K562 (cell line): ENCODE data around the gene ARF1. TPM values are rescaled to one million over a fixed set of nuclear protein-coding genes. Genes with fewer than 3 reads are reported as not detected.
A peak's percentile ranks its signal among the peaks of the same experiment; 100 is the strongest.

Experiments used
- CBX8 ChIP-seq: fragments of 200-600 bp; sonication (generic); IDR thresholded peaks from 2 replicates; pipeline ENCODE4 v1.6.1; 2012; ENCODE audit warnings: borderline replicate concordance, mixed run types, low read depth, mild to moderate bottlenecking, moderate library complexity, mixed read lengths, low read length, control low read depth, inconsistent platforms; ENCODE audit not compliant: poor library complexity, severe bottlenecking; ENCODE audit errors: extremely low read depth
- CC2D1A ChIP-seq: fragments of 450-650 bp; IDR thresholded peaks from 2 replicates; pipeline ENCODE4 v1.6.1; 2017; ENCODE audit warnings: mild to moderate bottlenecking
- EHMT2 ChIP-seq: fragments of 450-650 bp; IDR thresholded peaks from 2 replicates; pipeline ENCODE4 v1.6.1; 2018; ENCODE audit warnings: antibody characterized with exemption
- EP400 ChIP-seq: fragments of 450-650 bp; IDR thresholded peaks from 2 replicates; pipeline ENCODE4 v1.6.1; 2017; ENCODE audit warnings: antibody characterized with exemption, mild to moderate bottlenecking, moderate library complexity
- L3MBTL2 ChIP-seq: fragments of 450-650 bp; IDR thresholded peaks from 2 replicates; pipeline ENCODE4 v1.6.1; 2016; ENCODE audit warnings: mild to moderate bottlenecking, moderate library complexity
- NCOA1 ChIP-seq: fragments of 450-650 bp; IDR thresholded peaks from 2 replicates; pipeline ENCODE4 v1.6.1; 2016; ENCODE audit warnings: low read depth
- NCOA6 ChIP-seq: fragments of 450-650 bp; IDR thresholded peaks from 2 replicates; pipeline ENCODE4 v1.6.1; 2017; ENCODE audit warnings: mild to moderate bottlenecking
- POLR2AphosphoS2 ChIP-seq: IDR thresholded peaks from 2 replicates; pipeline ENCODE4 v1.6.1; 2012; ENCODE audit warnings: low read length, improper control_type of control experiment
- RCOR1 ChIP-seq, 2 experiments: IDR thresholded peaks; 2 replicates each; pipeline ENCODE4 v1.6.1; 2012; ENCODE audit warnings: low read depth in 2 of 2, low read length in 2 of 2, borderline replicate concordance in 1 of 2, improper control_type of control experiment in 1 of 2
- SIRT6 ChIP-seq: IDR thresholded peaks from one replicate; pipeline ENCODE4 v1.6.1; 2012; ENCODE audit warnings: low read depth, mild to moderate bottlenecking, control low read depth, inconsistent platforms, low read length, moderate library complexity
- SMAD1 ChIP-seq: fragments of 150-350 bp; IDR thresholded peaks from 2 replicates; pipeline ENCODE4 v1.6.1; 2014; ENCODE audit warnings: low read length, low read depth; ENCODE audit not compliant: partially characterized antibody
- YY1 ChIP-seq, 3 experiments: IDR thresholded peaks; 2 replicates each; pipeline ENCODE4 v1.6.1; 2011; ENCODE audit warnings: low read length in 2 of 3, mild to moderate bottlenecking in 2 of 3, moderate library complexity in 2 of 3, borderline replicate concordance in 1 of 3, control low read depth in 1 of 3, low read depth in 1 of 3; ENCODE audit not compliant: insufficient read depth in 3 of 3, insufficient replicate concordance in 2 of 3, control insufficient read depth in 1 of 3, insufficient read length in 1 of 3; ENCODE audit errors: extremely low read depth in 1 of 3
- ZNF143 ChIP-seq: sonication (generic); formaldehyde crosslinking; IDR thresholded peaks from 2 replicates; pipeline ENCODE4 v1.9.0; 2022; ENCODE audit warnings: mild to moderate bottlenecking, missing genetic modification reagents
- ZNF175 ChIP-seq: fragments of 200-800 bp; sonication (Bioruptor generic); IDR thresholded peaks from 2 replicates; pipeline ENCODE4 v1.6.1; 2016; ENCODE audit warnings: low read depth, mild to moderate bottlenecking, missing genetic modification characterization, missing compliant biosample characterization
- ZNF395 ChIP-seq: fragments of 200-800 bp; sonication (Bioruptor generic); IDR thresholded peaks from 2 replicates; pipeline ENCODE4 v1.6.1; 2017; ENCODE audit warnings: missing genetic modification characterization, missing compliant biosample characterization
- ZNF644 ChIP-seq: fragments of 200-800 bp; sonication (Bioruptor generic); IDR thresholded peaks from 2 replicates; pipeline ENCODE4 v1.6.1; 2016; ENCODE audit warnings: low read depth, missing genetic modification characterization, missing compliant biosample characterization
- ZNF77 ChIP-seq: fragments of 250-450 bp; sonication (Bioruptor Pico); IDR thresholded peaks from 2 replicates; pipeline ENCODE4 v1.5.0; 2020
- polyA plus RNA-seq, 8 experiments: library from polyadenylated mRNA; depleted of rRNA in 4 of 8; stranded (reverse) in 5 of 8; unstranded in 3 of 8; fragments of >200 nt; fragmentation: Nextera tagmentation in 2 of 8; fragmentation: Illumina TruSeq in 1 of 8; extraction: Ambion mirVana in 2 of 8; extraction: Trizol in 1 of 8; gene quantifications; 2 replicates each; pipeline versions ENCODE4 v1.2.1 to v1.2.3, GENCODE V29; 2011 to 2014; ENCODE audit warnings: inconsistent platforms in 1 of 8, missing spikeins in 1 of 8
- total RNA-seq, 7 experiments: library from RNA; depleted of rRNA in 6 of 7; stranded (reverse); fragments of >200 nt in 6 of 7; fragmentation: Illumina TruSeq in 2 of 7; extraction: Trizol in 2 of 7; gene quantifications; 2 replicates each; pipeline versions ENCODE4 v1.2.1 to v1.2.3, GENCODE V29; 2011 to 2021; ENCODE audit warnings: low replicate concordance in 1 of 7
- TF ChIP-seq, protein P1 (sequence below), 2 experiments: fragments of 450-650 bp in 1 of 2; sonication (generic) in 1 of 2; formaldehyde crosslinking in 1 of 2; IDR thresholded peaks; 2 replicates each; pipeline versions ENCODE4 v1.7.1 to v1.9.0; 2016 to 2022; ENCODE audit warnings: inconsistent platforms in 1 of 2, mild to moderate bottlenecking in 1 of 2, missing genetic modification reagents in 1 of 2

ARF1 gene
- total and polyA plus RNA-seq, 9 of the 15 experiments (the other 6 are each of a cell fraction or from before 2014, with no cell fraction given): 69.8 to 593 (median 325) TPM

GRCh38 chr1:228083871-228084278 is 1.4 kb downstream of the ARF1 start (continued):
- TF ChIP-seq, protein P1, sequence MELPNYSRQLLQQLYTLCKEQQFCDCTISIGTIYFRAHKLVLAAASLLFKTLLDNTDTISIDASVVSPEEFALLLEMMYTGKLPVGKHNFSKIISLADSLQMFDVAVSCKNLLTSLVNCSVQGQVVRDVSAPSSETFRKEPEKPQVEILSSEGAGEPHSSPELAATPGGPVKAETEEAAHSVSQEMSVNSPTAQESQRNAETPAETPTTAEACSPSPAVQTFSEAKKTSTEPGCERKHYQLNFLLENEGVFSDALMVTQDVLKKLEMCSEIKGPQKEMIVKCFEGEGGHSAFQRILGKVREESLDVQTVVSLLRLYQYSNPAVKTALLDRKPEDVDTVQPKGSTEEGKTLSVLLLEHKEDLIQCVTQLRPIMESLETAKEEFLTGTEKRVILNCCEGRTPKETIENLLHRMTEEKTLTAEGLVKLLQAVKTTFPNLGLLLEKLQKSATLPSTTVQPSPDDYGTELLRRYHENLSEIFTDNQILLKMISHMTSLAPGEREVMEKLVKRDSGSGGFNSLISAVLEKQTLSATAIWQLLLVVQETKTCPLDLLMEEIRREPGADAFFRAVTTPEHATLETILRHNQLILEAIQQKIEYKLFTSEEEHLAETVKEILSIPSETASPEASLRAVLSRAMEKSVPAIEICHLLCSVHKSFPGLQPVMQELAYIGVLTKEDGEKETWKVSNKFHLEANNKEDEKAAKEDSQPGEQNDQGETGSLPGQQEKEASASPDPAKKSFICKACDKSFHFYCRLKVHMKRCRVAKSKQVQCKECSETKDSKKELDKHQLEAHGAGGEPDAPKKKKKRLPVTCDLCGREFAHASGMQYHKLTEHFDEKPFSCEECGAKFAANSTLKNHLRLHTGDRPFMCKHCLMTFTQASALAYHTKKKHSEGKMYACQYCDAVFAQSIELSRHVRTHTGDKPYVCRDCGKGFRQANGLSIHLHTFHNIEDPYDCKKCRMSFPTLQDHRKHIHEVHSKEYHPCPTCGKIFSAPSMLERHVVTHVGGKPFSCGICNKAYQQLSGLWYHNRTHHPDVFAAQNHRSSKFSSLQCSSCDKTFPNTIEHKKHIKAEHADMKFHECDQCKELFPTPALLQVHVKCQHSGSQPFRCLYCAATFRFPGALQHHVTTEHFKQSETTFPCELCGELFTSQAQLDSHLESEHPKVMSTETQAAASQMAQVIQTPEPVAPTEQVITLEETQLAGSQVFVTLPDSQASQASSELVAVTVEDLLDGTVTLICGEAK (IDR thresholded peaks at IDR 0.05): 0 out of 2 replicates have a peak, but pooled peaks have one; percentile 9
- TF ChIP-seq, protein P1 (CRISPR knock-in tag; IDR thresholded peaks at IDR 0.05): 0 out of 2 replicates have a peak, but pooled peaks have one; percentile 4
- TF ChIP-seq RCOR1 (IDR thresholded peaks at IDR 0.05; ENCODE audit: borderline replicate concordance in 1 of 2, low read depth in 2 of 2, low read length in 2 of 2): no peak
- TF ChIP-seq L3MBTL2: peak; percentile 20; the same call in 1 of the 2 replicates
- no peak for TF ChIP-seq NCOA1
- TF ChIP-seq ZNF644 (tag): no peak
- TF ChIP-seq ZNF175 (CRISPR knock-in tag): no peak
- TF ChIP-seq NCOA6: no peak
- peak; percentile 65 for TF ChIP-seq EP400
- TF ChIP-seq EHMT2: no peak
- no peak for TF ChIP-seq ZNF143
- no peak for TF ChIP-seq SIRT6
- no peak for TF ChIP-seq ZNF395 (CRISPR knock-in tag)
- TF ChIP-seq CC2D1A: no peak
- no peak for TF ChIP-seq ZNF77
- TF ChIP-seq CBX8: no peak
- no peak for TF ChIP-seq SMAD1
- peak in 2 of 3 experiments; percentile 19 to 43 for TF ChIP-seq YY1 (IDR thresholded peaks at IDR 0.05; ENCODE audit: borderline replicate concordance in 1 of 3, control insufficient read depth in 1 of 3, extremely low read depth in 1 of 3, insufficient read depth in 3 of 3, insufficient read length in 1 of 3, insufficient replicate concordance in 2 of 3, low read depth in 1 of 3, low read length in 2 of 3)
- TF ChIP-seq POLR2AphosphoS2: no peak
